Body of pancreas (tissue), 4 donors: Measurements from ENCODE around the gene ELP6. TPM values are rescaled to one million over a fixed set of nuclear protein-coding genes. Genes with fewer than 3 reads are reported as not detected.
"Not testable (repeated sequence)": the region's sequence is repeated elsewhere in the genome, so short reads cannot be mapped to it uniquely, and the experiment has no call there.

Source experiments
- ATAC-seq: fragments of 150-250 bp; one replicate; pipeline ENCODE4 v1.9.1; 2016
- DNase-seq, 4 donors: peaks; one replicate each; pipeline ENCODE4 v3.0.0-alpha.2; 2019
- H3K27ac ChIP-seq, 4 donors: fragments of 200-600 bp; sonication (generic); 1 replicate in 3 of 4; 2 replicates in 1 of 4; pipeline versions ENCODE4 v1.5.1 to v1.6.1; 2016 to 2019; ENCODE audit warnings: mild to moderate bottlenecking in 1 of 4, mixed read lengths in 1 of 4, moderate library complexity in 1 of 4
- H3K27me3 ChIP-seq, 2 donors: fragments of 200-600 bp; sonication (generic); one replicate each; pipeline ENCODE4 v1.6.0; 2016; ENCODE audit warnings: mild to moderate bottlenecking in 1 of 2
- H3K36me3 ChIP-seq, 2 donors: fragments of 200-600 bp; sonication (generic); replicated peaks in 1 of 2; 2 replicates each; pipeline ENCODE4 v1.5.1; 2016; ENCODE audit warnings: low read depth in 2 of 2; ENCODE audit not compliant: insufficient read depth in 1 of 2
- H3K4me1 ChIP-seq: fragments of 200-600 bp; sonication (generic); one replicate; pipeline ENCODE4 v1.6.0; 2016
- H3K4me3 ChIP-seq, 2 donors: fragments of 200-600 bp; sonication (generic); 1 replicate in 1 of 2; 2 replicates in 1 of 2; pipeline ENCODE4 v1.5.1; 2016 to 2019
- H3K9me3 ChIP-seq, 3 donors: fragments of 200-600 bp; sonication (generic); 1 replicate in 2 of 3; 2 replicates in 1 of 3; pipeline ENCODE4 v1.5.1; 2016
- CTCF ChIP-seq, 7 experiments: fragments of 450-650 bp in 4 of 7; fragments of 200-600 bp in 3 of 7; sonication (generic) in 3 of 7; IDR thresholded peaks; one replicate each; pipeline ENCODE4 v1.5.1; 2016 to 2019; ENCODE audit warnings: antibody characterized with exemption in 7 of 7
- POLR2A ChIP-seq, 3 donors: fragments of 450-650 bp; IDR thresholded peaks; one replicate each; pipeline ENCODE4 v1.6.1; 2016; ENCODE audit warnings: antibody characterized with exemption in 3 of 3, mild to moderate bottlenecking in 2 of 3
- WGBS, 2 donors: methylation state at CpG; one replicate each; pipeline ENCODE4 v1.1.5; 2017; 5-methylcytosine and 5-hydroxymethylcytosine counted together
- intact Hi-C: fragments of 100-400 bp; cut with DNase I; formaldehyde crosslinking; loops from one replicate; pipeline ENCODE4 v1.15.1; 2023
- total RNA-seq, 2 donors: library from RNA; depleted of rRNA; stranded (reverse); fragments of >200 nt; gene quantifications; one replicate each; pipeline ENCODE4 v1.1.0, GENCODE V29; 2016

The ELP6 gene
- total RNA-seq, 2 donors from 2014 or later, result 13.7 to 22.7 TPM

- no peak overlapping the region for H3K27ac ChIP-seq
- no peaks in the 10 kb centered on the region for H3K27me3 ChIP-seq
- intact Hi-C loops, result no loop called here
- peaks cover 4 to 8% of the 10 kb centered on the region in 2 donors for H3K36me3 ChIP-seq
- no peak for TF ChIP-seq CTCF (IDR thresholded peaks at IDR 0.05)
- TF ChIP-seq POLR2A (IDR thresholded peaks at IDR 0.05), result no peak
- H3K9me3 ChIP-seq, result no peaks in the 10 kb centered on the region
- ATAC-seq (no peak), DNase-seq (no peak)
- H3K4me3 ChIP-seq, result no peak overlapping the region
- peaks cover 8% of the 10 kb centered on the region for H3K4me1 ChIP-seq
- WGBS, 2 donors, result 85 to 88% methylated on average over 3 of the region's 3 CpGs
These were observed 22.3 kb downstream of the ELP6 start for GRCh38 chr3:47491186-47491585.

DNA sequence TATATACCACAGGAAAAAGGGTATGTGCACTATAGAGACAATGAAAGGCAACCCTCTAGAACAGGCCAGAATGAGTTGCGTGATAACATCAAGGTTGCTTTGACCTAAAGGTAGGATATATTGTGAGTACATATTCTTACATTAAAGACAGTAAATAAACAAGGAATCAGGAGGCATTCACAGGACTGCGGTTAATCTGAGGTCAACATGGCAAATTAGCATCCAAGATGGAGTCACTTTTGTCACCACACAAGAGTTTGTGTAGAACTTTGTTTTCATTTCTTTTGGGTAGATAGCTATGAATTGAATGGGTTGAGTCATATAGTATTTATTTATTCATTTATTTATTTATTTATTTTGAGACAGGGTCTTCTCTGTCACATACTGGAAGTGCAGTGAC lies 26.2 kb downstream of the ELP6 start:
- ATAC-seq, result no peak
- H3K36me3 ChIP-seq, result no peaks in the 10 kb centered on the region
- 88 to 95% methylated on average over 2 of the region's 2 CpGs for WGBS, 2 donors
- TF ChIP-seq POLR2A (IDR thresholded peaks at IDR 0.05) (no peak), CTCF (IDR thresholded peaks at IDR 0.05) (no peak)
- no peak overlapping the region for H3K27ac ChIP-seq
- no peak overlapping the region for H3K4me3 ChIP-seq
- no peaks in the 10 kb centered on the region for H3K27me3 ChIP-seq
- no peak for DNase-seq
- intact Hi-C loops, result no loop called here
- peaks cover 10% of the 10 kb centered on the region for H3K4me1 ChIP-seq
- no peaks in the 10 kb centered on the region for H3K9me3 ChIP-seq

GRCh38 chr3:47485812-47486211 lies 27.7 kb downstream of the ELP6 start:
- no peaks in the 10 kb centered on the region for H3K27me3 ChIP-seq
- H3K27ac ChIP-seq, result no peak overlapping the region
- H3K36me3 ChIP-seq, result no peaks in the 10 kb centered on the region
- ATAC-seq (no peak), DNase-seq (no peak)
- TF ChIP-seq POLR2A (IDR thresholded peaks at IDR 0.05), result no peak
- no peak for TF ChIP-seq CTCF (IDR thresholded peaks at IDR 0.05)
- intact Hi-C loops, result no loop called here
- peaks cover 12% of the 10 kb centered on the region for H3K4me1 ChIP-seq
- WGBS, 2 donors, result 80% methylated on average over 3 of the region's 3 CpGs
- no peaks in the 10 kb centered on the region for H3K9me3 ChIP-seq
- H3K4me3 ChIP-seq, result no peak overlapping the region

GRCh38 chr3:47482366-47482765 lies 31.1 kb downstream of the ELP6 start:
- no peak for DNase-seq
- Histone ChIP-seq H3K4me3 (no peak overlapping the region), H3K4me1 (peaks cover 12% of the 10 kb centered on the region), H3K36me3 (no peaks in the 10 kb centered on the region), H3K27ac (peak overlapping the region in 1 of 4 donors; percentile 3), H3K27me3 (no peaks in the 10 kb centered on the region), H3K9me3 (no peaks in the 10 kb centered on the region)
- ATAC-seq, result no peak
- 40 to 53% methylated on average over 2 of the region's 2 CpGs for WGBS, 2 donors
- intact Hi-C loops, result no loop called here
- TF ChIP-seq CTCF (IDR thresholded peaks at IDR 0.05) (no peak), POLR2A (IDR thresholded peaks at IDR 0.05) (no peak)

DNA sequence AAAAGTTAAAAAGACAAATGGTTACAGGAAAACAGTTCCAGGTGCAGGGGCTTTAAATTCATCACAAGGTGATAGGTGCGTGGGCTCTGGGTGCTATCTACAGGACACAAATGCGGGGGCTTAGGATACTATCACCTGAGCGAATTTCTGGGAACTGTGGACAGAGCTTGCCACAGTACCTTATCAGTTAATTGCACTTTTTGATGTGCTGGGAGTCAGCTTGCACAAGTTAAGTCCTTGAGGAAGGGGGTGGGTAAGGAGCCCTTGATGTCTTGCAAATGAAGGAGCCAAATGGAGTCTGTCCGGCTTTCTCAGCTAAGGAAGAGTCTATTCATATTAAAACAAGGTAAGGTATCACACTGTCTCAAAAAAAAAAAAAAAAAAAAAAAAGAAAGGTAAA lies 31.7 kb downstream of the ELP6 start:
- DNase-seq, H3K4me3 ChIP-seq, ATAC-seq, H3K27ac ChIP-seq, intact Hi-C loops, H3K27me3 ChIP-seq, H3K9me3 ChIP-seq, H3K36me3 ChIP-seq: not testable (repeated sequence)
- H3K4me1 ChIP-seq, result peaks cover 13% of the 10 kb centered on the region
- 45 to 47% methylated on average over 4 of the region's 4 CpGs for WGBS, 2 donors

DNA sequence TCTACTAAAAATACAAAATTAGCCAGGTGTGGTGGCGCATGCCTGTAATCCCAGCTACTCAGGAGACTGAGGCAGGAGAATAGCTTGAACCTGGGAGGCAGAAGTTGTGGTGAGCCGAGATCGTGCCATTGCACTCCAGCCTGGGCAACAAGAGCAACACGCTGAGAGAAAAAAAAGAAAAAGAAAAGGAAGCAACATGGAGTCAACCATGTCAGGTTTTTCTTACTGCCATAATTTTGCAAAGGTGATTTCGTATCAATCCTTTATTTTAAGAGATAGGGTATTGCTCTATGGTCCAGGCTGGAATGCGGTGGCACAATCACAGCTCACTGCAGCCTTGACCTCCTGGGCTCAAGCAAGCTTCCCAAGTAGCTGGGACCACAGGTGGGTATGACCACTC lies 33.2 kb downstream of the ELP6 start:
- 93% methylated on average over 6 of the region's 6 CpGs for WGBS, 2 donors
- DNase-seq, ATAC-seq: not testable (repeated sequence)

More for the DNA sequence above, 33.2 kb downstream of the ELP6 start:
- H3K36me3 ChIP-seq, H3K27ac ChIP-seq, H3K27me3 ChIP-seq, H3K4me3 ChIP-seq, H3K9me3 ChIP-seq, intact Hi-C loops: not testable (repeated sequence)
- peaks cover 17% of the 10 kb centered on the region for H3K4me1 ChIP-seq
